K562 (cell line): Measurements from ENCODE around the gene FGF21. TPM values are rescaled to one million over a fixed set of nuclear protein-coding genes. Genes with fewer than 3 reads are reported as not detected.

Experiments used
- ATAC-seq: fragments of 200-7000 bp; cut with Tn5 transposase; 3 replicates; pipeline ENCODE4 v1.9.1; 2020; ENCODE audit warnings: moderate library complexity
- BruUV-seq: library from RNA; stranded (reverse); fragments of 400-500 nt; replicated peaks from 2 replicates; lab custom pipeline; 2021; lab: Mats Ljungman, UMichigan
- CTCF ChIA-PET: fragments of 300-600 bp; formaldehyde crosslinking; extraction: SDS; loops from one replicate; lab custom pipeline; 2021; ENCODE audit warnings: low intra/inter-chr PET ratio; lab: Yijun Ruan, JAX
- POLR2A ChIA-PET: fragments of 300-600, 350-650 bp; sonication (Branson Sonifier 250); formaldehyde crosslinking; extraction: SDS; loops from one replicate; lab custom pipeline; 2021; ENCODE audit warnings: antibody characterized with exemption, inconsistent platforms; lab: Yijun Ruan, JAX
- DNase-seq, 4 experiments: peaks; one replicate each; pipeline versions ENCODE4 v3.0.0 to v3.0.0-alpha.2; 2011 to 2018; ENCODE audit warnings: low spot score in 3 of 4, mixed read lengths in 3 of 4; ENCODE audit errors: extremely low read depth in 1 of 4
- FAIRE-seq: peaks from 2 replicates; lab custom pipeline; 2011; peaks lifted over from hg19 to GRCh38; lab: Jason Lieb, UNC
- H2AFZ ChIP-seq: 2 replicates; pipeline ENCODE4 v1.6.0; 2011; ENCODE audit warnings: low read depth, low read length, control low read depth, inconsistent platforms
- H3K27ac ChIP-seq: fragments of 200-600 bp; 3 replicates; pipeline ENCODE4 v1.8.0; 2011; ENCODE audit warnings: low read depth, mild to moderate bottlenecking, control low read depth, inconsistent platforms, low read length, moderate library complexity, mixed read lengths; ENCODE audit errors: extremely low read depth
- H3K27me3 ChIP-seq, 2 experiments: fragments of 300-600 bp in 1 of 2; 2 replicates in 1 of 2; 3 replicates in 1 of 2; pipeline versions ENCODE4 v1.6.0 to v1.8.0; 2011; ENCODE audit warnings: inconsistent platforms in 2 of 2, low read length in 2 of 2, mild to moderate bottlenecking in 1 of 2, mixed read lengths in 1 of 2, moderate library complexity in 1 of 2; ENCODE audit not compliant: control insufficient read depth in 2 of 2, insufficient read depth in 2 of 2
- H3K36me3 ChIP-seq: fragments of 300-600 bp; 3 replicates; pipeline ENCODE4 v1.8.0; 2011; ENCODE audit warnings: mild to moderate bottlenecking, low read length, inconsistent platforms; ENCODE audit not compliant: control insufficient read depth, insufficient read depth
- H3K4me1 ChIP-seq, 2 experiments: fragments of 200-600 bp in 1 of 2; replicated peaks in 1 of 2; 2 replicates in 1 of 2; 3 replicates in 1 of 2; pipeline versions ENCODE4 v1.5.1 to v1.8.0; 2011; ENCODE audit warnings: inconsistent platforms in 2 of 2, low read length in 2 of 2, mild to moderate bottlenecking in 1 of 2, mixed read lengths in 1 of 2, moderate library complexity in 1 of 2; ENCODE audit not compliant: control insufficient read depth in 2 of 2, insufficient read depth in 2 of 2
- H3K4me2 ChIP-seq: 2 replicates; pipeline ENCODE4 v1.6.1; 2011; ENCODE audit warnings: low read length, control low read depth, inconsistent platforms, mixed read lengths; ENCODE audit not compliant: insufficient read depth
- H3K4me3 ChIP-seq: fragments of 200-600 bp; sonication (generic), shearing (Covaris generic); 2 replicates; pipeline ENCODE4 v1.5.1; 2016; ENCODE audit warnings: control low read depth, inconsistent platforms
- H3K79me2 ChIP-seq: fragments of 200-600 bp; 3 replicates; pipeline ENCODE4 v1.8.0; 2011; ENCODE audit warnings: low read length, inconsistent platforms; ENCODE audit not compliant: control insufficient read depth, insufficient read depth
- H3K9ac ChIP-seq, 2 experiments: 2 replicates each; pipeline versions ENCODE4 v1.6.0 to v1.6.1; 2011; ENCODE audit warnings: low read depth in 2 of 2, low read length in 2 of 2, control low read depth in 1 of 2, inconsistent platforms in 1 of 2, mild to moderate bottlenecking in 1 of 2, mixed read lengths in 1 of 2; ENCODE audit not compliant: insufficient read depth in 1 of 2
- H3K9me1 ChIP-seq: one replicate; pipeline ENCODE4 v1.6.0; 2011; ENCODE audit warnings: inconsistent platforms, mild to moderate bottlenecking, low read length, moderate library complexity; ENCODE audit not compliant: control insufficient read depth, insufficient read depth
- H3K9me3 ChIP-seq: replicated peaks from 2 replicates; pipeline ENCODE4 v1.5.1; 2011; ENCODE audit warnings: low read depth, low read length, inconsistent platforms; ENCODE audit not compliant: control insufficient read depth, insufficient read depth
- H4K20me1 ChIP-seq: replicated peaks from 2 replicates; pipeline ENCODE4 v1.6.1; 2011; ENCODE audit warnings: low read length, inconsistent platforms, mixed read lengths; ENCODE audit not compliant: control insufficient read depth, insufficient read depth
- HCFC1 ChIP-seq: IDR thresholded peaks from 2 replicates; pipeline ENCODE4 v1.6.1; 2012; ENCODE audit warnings: low read depth, low read length, improper control_type of control experiment
- ILF3 ChIP-seq: fragments of 450-650 bp; IDR thresholded peaks from 2 replicates; pipeline ENCODE4 v1.6.1; 2018; ENCODE audit warnings: antibody characterized with exemption, mild to moderate bottlenecking, moderate library complexity, borderline replicate concordance
- MED1 ChIP-seq: sonication (generic); formaldehyde crosslinking; IDR thresholded peaks from 2 replicates; pipeline ENCODE4 v1.8.1; 2023; ENCODE audit warnings: missing genetic modification reagents, borderline replicate concordance
- NFYB ChIP-seq: IDR thresholded peaks from 2 replicates; pipeline ENCODE4 v1.6.1; 2011; ENCODE audit warnings: mild to moderate bottlenecking, moderate library complexity; ENCODE audit not compliant: insufficient read length; ENCODE audit errors: extremely low read depth
- RBM14 ChIP-seq: fragments of 200-400 bp; formaldehyde crosslinking; IDR thresholded peaks from 2 replicates; pipeline ENCODE4 v1.6.1; 2018; ENCODE audit warnings: low read depth, mild to moderate bottlenecking, low read length, moderate library complexity, borderline replicate concordance; ENCODE audit not compliant: insufficient read depth
- RBM25 ChIP-seq: fragments of 200-400 bp; formaldehyde crosslinking; IDR thresholded peaks from 2 replicates; pipeline ENCODE4 v1.6.1; 2018; ENCODE audit warnings: low read length, low read depth, moderate library complexity; ENCODE audit not compliant: severe bottlenecking
- SMARCA5 ChIP-seq: fragments of 450-650 bp; IDR thresholded peaks from 2 replicates; pipeline ENCODE4 v1.6.1; 2016
- SMC3 ChIP-seq: conservative IDR thresholded peaks from 2 replicates; pipeline ENCODE4 v1.6.1; 2011; ENCODE audit warnings: low read depth, low read length, improper control_type of control experiment; ENCODE audit not compliant: insufficient read depth
- U2AF2 ChIP-seq: fragments of 200-400 bp; formaldehyde crosslinking; optimal IDR thresholded peaks from 2 replicates; pipeline ENCODE3; 2017; ENCODE audit warnings: low read depth, mild to moderate bottlenecking, low read length
- ZNF398 ChIP-seq: fragments of 250-450 bp; sonication (Bioruptor Pico); IDR thresholded peaks from 2 replicates; pipeline ENCODE4 v1.8.0; 2021; ENCODE audit warnings: moderate library complexity, mild to moderate bottlenecking, inconsistent platforms
- ZNF551 ChIP-seq: fragments of 250-450 bp; sonication (Bioruptor Pico); IDR thresholded peaks from 2 replicates; pipeline ENCODE4 v1.5.0; 2021; ENCODE audit warnings: mild to moderate bottlenecking, moderate library complexity
- ZNF57 ChIP-seq: fragments of 450-650 bp; formaldehyde crosslinking; IDR thresholded peaks from 2 replicates; pipeline ENCODE4 v1.4.0; 2020; ENCODE audit warnings: mild to moderate bottlenecking, moderate library complexity
- WGBS: fragments of 100-300 bp; shearing (Covaris generic); methylation state at CpG from one replicate; pipeline ENCODE4 v1.1.6; 2016; ENCODE audit warnings: low coverage, mixed read lengths; ENCODE audit not compliant: insufficient coverage; ENCODE audit errors: missing lambda C conversion rate; 5-methylcytosine and 5-hydroxymethylcytosine counted together
- in situ Hi-C: fragments of 300-500 bp; cut with MboI; formaldehyde crosslinking; loops from 4 replicates; pipeline ENCODE4 v1.15.0; 2018; ENCODE audit warnings: inconsistent platforms, mixed read lengths
- intact Hi-C: fragments of 100-400 bp; cut with micrococcal nuclease; formaldehyde crosslinking; loops from 2 replicates; pipeline ENCODE4 v1.14.2; 2022
- polyA plus RNA-seq, 8 experiments: library from polyadenylated mRNA; depleted of rRNA in 4 of 8; stranded (reverse) in 5 of 8; unstranded in 3 of 8; fragments of >200 nt; fragmentation: Nextera tagmentation in 2 of 8; fragmentation: Illumina TruSeq in 1 of 8; extraction: Ambion mirVana in 2 of 8; extraction: Trizol in 1 of 8; gene quantifications; 2 replicates each; pipeline versions ENCODE4 v1.2.1 to v1.2.3, GENCODE V29; 2011 to 2014; ENCODE audit warnings: inconsistent platforms in 1 of 8, missing spikeins in 1 of 8
- total RNA-seq, 7 experiments: library from RNA; depleted of rRNA in 6 of 7; stranded (reverse); fragments of >200 nt in 6 of 7; fragmentation: Illumina TruSeq in 2 of 7; extraction: Trizol in 2 of 7; gene quantifications; 2 replicates each; pipeline versions ENCODE4 v1.2.1 to v1.2.3, GENCODE V29; 2011 to 2021; ENCODE audit warnings: low replicate concordance in 1 of 7

FGF21 gene
- total and polyA plus RNA-seq, 9 of the 15 experiments (the other 6 are each of a cell fraction or from before 2014, with no cell fraction given): 0.04 to 0.77 (median 0.09) TPM; not detected in 6

GRCh38 chr19:48746110-48746509 is 9.2 kb upstream of the FGF21 start:
- intact Hi-C loops: no loop called here
- H3K9me3 ChIP-seq: no peaks in the 10 kb centered on the region
- H3K36me3 ChIP-seq: peaks cover 19% of the 10 kb centered on the region; the same call in 1 of the 3 replicates
- no peak overlapping the region for H3K4me3 ChIP-seq
- BruUV-seq: no TSS peak
- peaks cover 22% of the 10 kb centered on the region for H3K79me2 ChIP-seq
- H2AFZ ChIP-seq: no peak overlapping the region
- TF ChIP-seq RBM14 (no peak), NFYB (no peak), SMC3 (no peak), ZNF551 (CRISPR knock-in tag) (no peak), ZNF57 (CRISPR knock-in tag) (no peak), U2AF2 (no peak), MED1 (CRISPR knock-in tag) (no peak), ILF3 (no peak), SMARCA5 (no peak), RBM25 (no peak), ZNF398 (CRISPR knock-in tag) (no peak), HCFC1 (no peak)
- WGBS: 93% methylated on average over 8 of the region's 8 CpGs
- ATAC-seq: no peak
- no peaks in the 10 kb centered on the region for H3K9me1 ChIP-seq
- no peak for FAIRE-seq
- no peak overlapping the region for H3K9ac ChIP-seq
- ChIA-PET POLR2A (interaction anchor here (1.0 kb wide), 1 partner anchor 9 kb away, joined by 4 read pairs; the partner anchor contains the start of gene FGF21), CTCF (no interaction called here)
- no peak overlapping the region for H3K27ac ChIP-seq
- in situ Hi-C loops: no loop called here
- DNase-seq: no peak
- no peak overlapping the region for H3K4me2 ChIP-seq
- no peaks in the 10 kb centered on the region for H3K27me3 ChIP-seq
- no peaks in the 10 kb centered on the region for H4K20me1 ChIP-seq
- peaks cover 34 to 47% of the 10 kb centered on the region in 2 experiments for H3K4me1 ChIP-seq
